Calu3 (cell line): ENCODE measurements around the gene FAM180A. TPM values are rescaled to one million over a fixed set of nuclear protein-coding genes. Genes with fewer than 3 reads are reported as not detected.
"Not testable (repeated sequence)": the region's sequence is repeated elsewhere in the genome, so short reads cannot be mapped to it uniquely, and the experiment has no call there.

ENCODE experiments used
- BruUV-seq: library from RNA; stranded (reverse); fragments of 400-500 nt; replicated peaks from 2 replicates; lab custom pipeline; 2021; lab: Mats Ljungman, UMichigan
- CTCF ChIA-PET: fragments of 300-600 bp; sonication (Branson Sonifier 250); formaldehyde crosslinking; loops from one replicate; lab custom pipeline; 2022; ENCODE audit warnings: antibody characterized with exemption; lab: Charles Lee
- DNase-seq: peaks from one replicate; pipeline ENCODE4 v3.0.0; 2022
- H3K27ac Mint-ChIP-seq: one replicate; pipeline ENCODE4 v1.8.0; 2022; ENCODE audit warnings: mixed read lengths; ENCODE audit not compliant: unreplicated experiment
- H3K27me3 Mint-ChIP-seq: one replicate; pipeline ENCODE4 v1.8.0; 2022; ENCODE audit warnings: mixed read lengths; ENCODE audit not compliant: unreplicated experiment
- H3K36me3 Mint-ChIP-seq: one replicate; pipeline ENCODE4 v1.8.0; 2022; ENCODE audit warnings: mild to moderate bottlenecking, moderate library complexity, mixed read lengths; ENCODE audit not compliant: insufficient read depth, unreplicated experiment
- H3K4me1 Mint-ChIP-seq: one replicate; pipeline ENCODE4 v1.8.0; 2022; ENCODE audit warnings: mild to moderate bottlenecking, low read depth, mixed read lengths; ENCODE audit not compliant: unreplicated experiment
- H3K4me3 Mint-ChIP-seq: one replicate; pipeline ENCODE4 v1.8.0; 2022; ENCODE audit warnings: mild to moderate bottlenecking, low read depth, moderate library complexity, mixed read lengths; ENCODE audit not compliant: unreplicated experiment
- H3K9me3 Mint-ChIP-seq: one replicate; pipeline ENCODE4 v1.8.0; 2022; ENCODE audit warnings: low read depth, mixed read lengths; ENCODE audit not compliant: unreplicated experiment
- intact Hi-C: fragments of 100-400 bp; cut with micrococcal nuclease; formaldehyde crosslinking; loops from one replicate; pipeline ENCODE4 v1.10.0; 2022; ENCODE audit not compliant: unreplicated experiment
- total RNA-seq: library from RNA; stranded (reverse); gene quantifications from 2 replicates; pipeline ENCODE4 v1.2.3, GENCODE V29; 2022
- TF ChIP-seq, protein P1 (sequence below): fragments of 200-600 bp; IDR thresholded peaks from one replicate; pipeline ENCODE4 v1.8.0; 2022; ENCODE audit warnings: antibody characterized with exemption; ENCODE audit not compliant: unreplicated experiment

FAM180A gene
- total RNA-seq, 1 experiment from 2014 or later = not detected

DNA sequence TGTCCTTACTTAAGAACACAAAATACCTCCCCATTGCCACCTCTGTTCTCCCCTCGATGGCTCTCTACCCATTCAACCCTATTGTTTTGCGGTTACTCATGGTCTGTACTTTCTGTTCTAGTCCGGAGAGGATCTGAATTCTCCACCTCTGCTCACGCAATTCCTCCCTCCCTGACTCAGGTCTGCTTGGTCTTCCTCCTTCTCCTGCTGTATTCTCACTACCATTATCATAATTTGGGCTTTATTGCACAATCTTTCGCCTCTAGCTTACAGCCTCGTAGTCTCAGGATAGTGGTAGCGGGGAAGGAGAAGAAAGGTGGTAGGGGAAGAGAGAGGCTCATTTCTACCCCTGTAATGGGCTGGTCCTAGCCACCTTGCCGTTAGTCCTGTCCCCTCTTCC, 35.4 kb upstream of the FAM180A start:
- Mint-ChIP-seq H3K27me3 (peaks cover 44% of the 10 kb centered on the region), H3K4me3 (no peak overlapping the region), H3K27ac (no peak overlapping the region), H3K9me3 (no peaks in the 10 kb centered on the region), H3K4me1 (no peaks in the 10 kb centered on the region), H3K36me3 (no peaks in the 10 kb centered on the region)
- no TSS peak for BruUV-seq
- intact Hi-C loops = no loop called here
- no peak for DNase-seq
- CTCF ChIA-PET = no interaction called here
- TF ChIP-seq, protein P1, sequence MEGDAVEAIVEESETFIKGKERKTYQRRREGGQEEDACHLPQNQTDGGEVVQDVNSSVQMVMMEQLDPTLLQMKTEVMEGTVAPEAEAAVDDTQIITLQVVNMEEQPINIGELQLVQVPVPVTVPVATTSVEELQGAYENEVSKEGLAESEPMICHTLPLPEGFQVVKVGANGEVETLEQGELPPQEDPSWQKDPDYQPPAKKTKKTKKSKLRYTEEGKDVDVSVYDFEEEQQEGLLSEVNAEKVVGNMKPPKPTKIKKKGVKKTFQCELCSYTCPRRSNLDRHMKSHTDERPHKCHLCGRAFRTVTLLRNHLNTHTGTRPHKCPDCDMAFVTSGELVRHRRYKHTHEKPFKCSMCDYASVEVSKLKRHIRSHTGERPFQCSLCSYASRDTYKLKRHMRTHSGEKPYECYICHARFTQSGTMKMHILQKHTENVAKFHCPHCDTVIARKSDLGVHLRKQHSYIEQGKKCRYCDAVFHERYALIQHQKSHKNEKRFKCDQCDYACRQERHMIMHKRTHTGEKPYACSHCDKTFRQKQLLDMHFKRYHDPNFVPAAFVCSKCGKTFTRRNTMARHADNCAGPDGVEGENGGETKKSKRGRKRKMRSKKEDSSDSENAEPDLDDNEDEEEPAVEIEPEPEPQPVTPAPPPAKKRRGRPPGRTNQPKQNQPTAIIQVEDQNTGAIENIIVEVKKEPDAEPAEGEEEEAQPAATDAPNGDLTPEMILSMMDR = no peak

DNA sequence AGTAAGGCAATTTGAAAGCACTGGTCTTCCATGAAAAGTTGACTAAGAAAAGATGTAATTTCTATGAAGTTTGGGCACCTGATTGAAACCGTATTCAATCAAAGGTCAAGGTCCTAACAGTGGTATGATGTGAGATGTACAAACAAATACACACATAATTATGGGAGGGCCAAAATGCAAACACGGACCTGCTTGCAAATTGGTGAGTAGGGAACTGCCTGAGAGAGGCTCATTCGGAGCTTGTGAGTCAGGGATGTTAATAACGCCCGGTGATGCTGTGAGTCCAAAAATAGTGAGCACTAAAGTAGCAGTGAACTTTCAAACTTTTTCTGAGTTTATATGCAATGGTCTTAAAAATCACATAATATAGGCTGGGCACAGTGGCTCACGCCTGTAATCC, 34.2 kb upstream of the FAM180A start:
- H3K36me3 Mint-ChIP-seq = no peaks in the 10 kb centered on the region
- intact Hi-C loops = no loop called here
- CTCF ChIA-PET = no interaction called here
- H3K27me3 Mint-ChIP-seq = peaks cover 40% of the 10 kb centered on the region
- no peaks in the 10 kb centered on the region for H3K9me3 Mint-ChIP-seq
- DNase-seq = no peak
- BruUV-seq = no TSS peak
- no peaks in the 10 kb centered on the region for H3K4me1 Mint-ChIP-seq
- no peak overlapping the region for H3K27ac Mint-ChIP-seq
- H3K4me3 Mint-ChIP-seq = no peak overlapping the region
- TF ChIP-seq, protein P1 = no peak

DNA sequence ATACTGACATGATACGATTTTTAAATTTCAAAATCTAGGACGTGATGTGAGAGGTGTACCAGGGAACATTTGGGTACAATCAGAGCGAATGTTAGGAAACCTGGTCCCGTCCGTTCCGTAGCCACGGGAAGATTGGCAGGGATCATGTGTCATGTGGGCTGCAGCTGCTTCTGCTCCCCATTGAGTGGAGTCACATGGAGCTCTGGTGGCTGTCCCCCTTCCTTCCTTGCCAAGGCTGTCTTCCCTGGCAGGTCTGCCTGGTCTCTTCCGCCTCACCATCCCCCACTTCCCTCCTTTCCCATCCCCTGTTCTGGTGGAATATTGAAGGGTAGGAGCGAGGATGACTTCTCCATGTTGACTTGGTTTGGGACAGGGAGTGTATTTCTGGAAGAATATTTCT, 33.8 kb upstream of the FAM180A start:
- intact Hi-C loops = no loop called here
- Mint-ChIP-seq H3K27ac (no peak overlapping the region), H3K4me1 (no peaks in the 10 kb centered on the region), H3K27me3 (peaks cover 40% of the 10 kb centered on the region), H3K4me3 (no peak overlapping the region), H3K9me3 (no peaks in the 10 kb centered on the region), H3K36me3 (no peaks in the 10 kb centered on the region)
- no peak for DNase-seq
- BruUV-seq = no TSS peak
- TF ChIP-seq, protein P1 = no peak
- CTCF ChIA-PET = no interaction called here

DNA sequence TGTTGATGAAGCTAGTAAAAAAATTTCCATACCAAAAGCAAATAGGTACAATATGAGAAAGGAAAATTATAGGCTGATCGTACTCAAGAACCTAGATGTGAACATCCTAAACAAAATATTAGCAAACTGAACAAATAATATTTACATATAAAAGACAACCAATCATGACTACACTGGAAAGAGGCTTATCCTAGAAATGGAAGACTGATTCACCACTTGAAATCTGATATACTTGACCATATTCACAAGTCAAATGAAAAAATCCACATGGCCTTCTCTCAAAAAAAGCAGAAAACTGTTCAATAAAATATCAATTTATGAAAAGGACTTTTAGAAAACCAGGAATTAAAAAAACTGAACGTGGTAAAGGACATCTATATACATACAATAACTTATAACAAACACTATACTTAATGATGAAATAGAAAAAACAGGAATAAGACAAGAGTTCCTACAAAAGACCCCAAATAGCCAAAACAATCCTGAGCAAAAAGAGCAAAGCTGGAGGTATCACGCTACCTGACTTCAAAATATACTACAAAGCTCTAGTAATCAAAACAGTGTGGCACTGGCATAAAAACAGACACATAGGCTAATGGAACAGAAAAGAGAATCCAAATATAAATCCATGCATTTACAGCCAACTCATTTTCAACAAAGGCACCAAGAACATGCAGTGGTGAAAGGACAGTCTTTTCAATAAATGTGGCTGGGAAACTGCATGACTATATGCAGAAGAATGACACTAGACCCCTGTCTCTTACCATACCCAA, 29.2 kb upstream of the FAM180A start:
- Mint-ChIP-seq H3K4me1 (no peaks in the 10 kb centered on the region), H3K9me3 (no peaks in the 10 kb centered on the region), H3K36me3 (no peaks in the 10 kb centered on the region), H3K27me3 (no peaks in the 10 kb centered on the region), H3K27ac (no peak overlapping the region), H3K4me3 (no peak overlapping the region)
- TF ChIP-seq, protein P1 = no peak
- CTCF ChIA-PET = no interaction called here
- DNase-seq = no peak
- intact Hi-C loops = no loop called here
- BruUV-seq = no TSS peak

DNA sequence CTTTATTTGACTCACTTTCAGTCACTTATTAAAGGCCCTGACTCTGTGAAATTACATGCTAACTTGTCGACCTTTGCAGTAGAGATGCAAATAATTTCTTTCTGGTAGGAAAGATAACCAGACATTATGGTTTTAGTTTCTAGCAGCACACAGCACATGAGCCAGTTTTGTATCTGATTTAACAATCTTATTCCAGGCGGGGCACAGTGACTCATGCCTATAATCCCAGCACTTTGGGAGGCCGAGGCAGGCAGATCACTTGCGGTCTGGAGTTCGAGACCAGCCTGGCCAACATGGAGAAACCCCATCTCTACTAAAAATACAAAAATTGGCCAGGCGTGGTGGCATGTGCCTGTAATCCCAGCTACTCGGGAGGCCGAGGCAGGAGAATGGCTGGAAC, 27.3 kb upstream of the FAM180A start:
- CTCF ChIA-PET, H3K9me3 Mint-ChIP-seq, H3K36me3 Mint-ChIP-seq, H3K4me1 Mint-ChIP-seq, intact Hi-C loops, H3K4me3 Mint-ChIP-seq, DNase-seq, H3K27me3 Mint-ChIP-seq, BruUV-seq, H3K27ac Mint-ChIP-seq: not testable (repeated sequence)
